GM21619 (cell line): ENCODE results near the gene DIP2B.
"Not testable (repeated sequence)": the region's sequence is repeated elsewhere in the genome, so short reads cannot be mapped to it uniquely, and the experiment has no call there.

ENCODE experiments used
- ATAC-seq: cut with Tn5 transposase; IDR thresholded peaks from one replicate; pipeline ENCODE4 v1.9.1; 2021; ENCODE audit not compliant: unreplicated experiment

DIP2B gene

GRCh38 chr12:50504798-50505674, at the start of gene DIP2B:
DIP2B (plus strand) TSS chr12:50504985; CDS start chr12:50505141, 156 bp downstream.
- peak; percentile 66 for ATAC-seq

GRCh38 chr12:50458606-50459005, 46.2 kb upstream of the DIP2B start:
- no peak for ATAC-seq

- no peak for ATAC-seq
Observed at GRCh38 chr12:50467439-50467838, 37.3 kb upstream of the DIP2B start.

- peak; percentile 48 for ATAC-seq
Observed at GRCh38 chr12:50477241-50477832, 27.4 kb upstream of the DIP2B start.

- ATAC-seq = no peak
Observed at GRCh38 chr12:50482571-50482970, 22.2 kb upstream of the DIP2B start.

- no peak for ATAC-seq
Observed at GRCh38 chr12:50483488-50483887, 21.3 kb upstream of the DIP2B start.

GRCh38 chr12:50488801-50489200, 16.0 kb upstream of the DIP2B start:
- no peak for ATAC-seq

GRCh38 chr12:50498119-50498518, 6.7 kb upstream of the DIP2B start:
- not testable (repeated sequence) for ATAC-seq

- peak; percentile 2 for ATAC-seq
Observed at GRCh38 chr12:50505675-50506530, 1.1 kb downstream of the DIP2B start.

GRCh38 chr12:50506753-50507473, 2.1 kb downstream of the DIP2B start:
- no peak for ATAC-seq

GRCh38 chr12:50507474-50507838, 2.7 kb downstream of the DIP2B start:
- no peak for ATAC-seq

- no peak for ATAC-seq
Observed at GRCh38 chr12:50507930-50508329, 3.1 kb downstream of the DIP2B start.

- ATAC-seq = no peak
Observed at GRCh38 chr12:50508414-50508813, 3.6 kb downstream of the DIP2B start.

GRCh38 chr12:50508970-50509663, 4.3 kb downstream of the DIP2B start:
- ATAC-seq = no peak

- ATAC-seq = no peak
Observed at GRCh38 chr12:50514526-50515276, 9.9 kb downstream of the DIP2B start.

GRCh38 chr12:50515587-50515986, 10.8 kb downstream of the DIP2B start:
- no peak for ATAC-seq

GRCh38 chr12:50517421-50518048, 12.8 kb downstream of the DIP2B start:
- ATAC-seq = peak; percentile 67

GRCh38 chr12:50518090-50518489, 13.3 kb downstream of the DIP2B start:
- no peak for ATAC-seq

GRCh38 chr12:50519353-50519752, 14.6 kb downstream of the DIP2B start:
- ATAC-seq = no peak
